ENCODE data around the gene LOX. TPM values are rescaled to one million over a fixed set of nuclear protein-coding genes. Genes with fewer than 3 reads are reported as not detected.

Gene LOX
- total RNA-seq, 1 experiment from 2014 or later: 0.12 TPM

- ChIA-PET RAD21 (ENCODE audit: low non-redundant PET in 1 of 2, low total read pairs in 2 of 2, uncharacterized antibody in 2 of 2, unreplicated experiment in 2 of 2) (no interaction called here), POLR2A (no interaction called here), CTCF (interaction anchor here (0.6 to 1.3 kb wide), 3 partner anchors 11 to 109 kb away, joined by 3 to 4 read pairs (median 3); no protein-coding TSS in a partner anchor)
- H3K4me3 ChIP-seq (replicated peaks in 1 of 2; ENCODE audit: low read depth in 1 of 2, low read length in 2 of 2): no peak overlapping the region
- no peak overlapping the region for H3K27ac ChIP-seq (ENCODE audit: low read depth, low read length)
- H3K4me1 ChIP-seq (ENCODE audit: control insufficient read depth in 1 of 2, insufficient read depth in 2 of 2, low read length in 2 of 2): no peaks in the 10 kb centered on the region
- H3K27me3 ChIP-seq (ENCODE audit: insufficient read depth, low read length): no peaks in the 10 kb centered on the region
- H3K9ac ChIP-seq (ENCODE audit: low read length): no peak overlapping the region
- no peak overlapping the region for H3K4me2 ChIP-seq (ENCODE audit: low read length)
- no peak overlapping the region for H2AFZ ChIP-seq (ENCODE audit: low read depth, low read length, poor library complexity, severe bottlenecking)
- intact Hi-C loops (cut with micrococcal nuclease): no loop called here
- TF ChIP-seq RAD21 (IDR thresholded peaks at IDR 0.05; ENCODE audit: low read depth): no peak
- 0 out of 6 replicates have a peak, but pooled peaks of 1 of the 3 experiments have one; percentile 10 for TF ChIP-seq CTCF (IDR thresholded peaks at IDR 0.05 in 2 of 3, conservative IDR thresholded peaks at IDR 0.05 in 1 of 3; ENCODE audit: borderline replicate concordance in 1 of 3, insufficient read depth in 1 of 3, low read depth in 2 of 3, low read length in 2 of 3)
- H3K36me3 ChIP-seq (ENCODE audit: control insufficient read depth in 1 of 2, insufficient read depth in 2 of 2, low read length in 2 of 2): no peaks in the 10 kb centered on the region
- H3K9me3 ChIP-seq (ENCODE audit: control insufficient read depth in 1 of 2, insufficient read depth in 1 of 2, low read depth in 1 of 2, low read length in 2 of 2): no peaks in the 10 kb centered on the region
- BruUV-seq (replicated peaks): no TSS peak
- no peak for DNase-seq (ENCODE audit: low read depth, low spot score)
- no peaks in the 10 kb centered on the region for H3K79me2 ChIP-seq (ENCODE audit: insufficient read depth, low read length)
- ATAC-seq: no peak
- no peaks in the 10 kb centered on the region for H3K9me2 ChIP-seq (ENCODE audit: insufficient read depth)
- H4K20me1 ChIP-seq (ENCODE audit: insufficient read depth): no peaks in the 10 kb centered on the region
These were observed 2.0 kb downstream of the LOX start for GRCh38 chr5:122076050-122076461.

GRCh38 chr5:122073864-122074263 is 4.2 kb downstream of the LOX start:
- Histone ChIP-seq H2AFZ (ENCODE audit: low read depth, low read length, poor library complexity, severe bottlenecking) (no peak overlapping the region), H3K27me3 (ENCODE audit: insufficient read depth, low read length) (no peaks in the 10 kb centered on the region), H3K9ac (ENCODE audit: low read length) (no peak overlapping the region), H3K4me2 (ENCODE audit: low read length) (no peak overlapping the region), H4K20me1 (ENCODE audit: insufficient read depth) (no peaks in the 10 kb centered on the region), H3K9me2 (ENCODE audit: insufficient read depth) (no peaks in the 10 kb centered on the region), H3K4me3 (replicated peaks in 1 of 2; ENCODE audit: low read depth in 1 of 2, low read length in 2 of 2) (no peak overlapping the region), H3K4me1 (ENCODE audit: control insufficient read depth in 1 of 2, insufficient read depth in 2 of 2, low read length in 2 of 2) (no peaks in the 10 kb centered on the region), H3K9me3 (ENCODE audit: control insufficient read depth in 1 of 2, insufficient read depth in 1 of 2, low read depth in 1 of 2, low read length in 2 of 2) (no peaks in the 10 kb centered on the region), H3K79me2 (ENCODE audit: insufficient read depth, low read length) (no peaks in the 10 kb centered on the region), H3K27ac (ENCODE audit: low read depth, low read length) (no peak overlapping the region), H3K36me3 (ENCODE audit: control insufficient read depth in 1 of 2, insufficient read depth in 2 of 2, low read length in 2 of 2) (no peaks in the 10 kb centered on the region)
- ChIA-PET CTCF (no interaction called here), RAD21 (ENCODE audit: low non-redundant PET in 1 of 2, low total read pairs in 2 of 2, uncharacterized antibody in 2 of 2, unreplicated experiment in 2 of 2) (no interaction called here), POLR2A (no interaction called here)
- BruUV-seq (replicated peaks): no TSS peak
- DNase-seq (ENCODE audit: low read depth, low spot score) (no peak), ATAC-seq (no peak)
- intact Hi-C loops (cut with micrococcal nuclease): no loop called here
- TF ChIP-seq FOSL1 (IDR thresholded peaks at IDR 0.05; ENCODE audit: low read depth) (no peak), YY1 (IDR thresholded peaks at IDR 0.05; ENCODE audit: extremely low read depth, insufficient replicate concordance, low read depth, low read length) (no peak), ZNF274 (IDR thresholded peaks at IDR 0.05; ENCODE audit: low read depth, low read length) (no peak), MAX (IDR thresholded peaks at IDR 0.05) (no peak), POLR2AphosphoS5 (IDR thresholded peaks at IDR 0.05; ENCODE audit: low read depth, low read length) (no peak), ZBTB33 (IDR thresholded peaks at IDR 0.05; ENCODE audit: extremely low read depth, insufficient replicate concordance, low read length) (no peak)
